ENCODE measurements around the gene AOAH. TPM values are rescaled to one million over a fixed set of nuclear protein-coding genes. Genes with fewer than 3 reads are reported as not detected.

AOAH gene
- total RNA-seq, 1 experiment from 2014 or later: 0.39 TPM

DNA sequence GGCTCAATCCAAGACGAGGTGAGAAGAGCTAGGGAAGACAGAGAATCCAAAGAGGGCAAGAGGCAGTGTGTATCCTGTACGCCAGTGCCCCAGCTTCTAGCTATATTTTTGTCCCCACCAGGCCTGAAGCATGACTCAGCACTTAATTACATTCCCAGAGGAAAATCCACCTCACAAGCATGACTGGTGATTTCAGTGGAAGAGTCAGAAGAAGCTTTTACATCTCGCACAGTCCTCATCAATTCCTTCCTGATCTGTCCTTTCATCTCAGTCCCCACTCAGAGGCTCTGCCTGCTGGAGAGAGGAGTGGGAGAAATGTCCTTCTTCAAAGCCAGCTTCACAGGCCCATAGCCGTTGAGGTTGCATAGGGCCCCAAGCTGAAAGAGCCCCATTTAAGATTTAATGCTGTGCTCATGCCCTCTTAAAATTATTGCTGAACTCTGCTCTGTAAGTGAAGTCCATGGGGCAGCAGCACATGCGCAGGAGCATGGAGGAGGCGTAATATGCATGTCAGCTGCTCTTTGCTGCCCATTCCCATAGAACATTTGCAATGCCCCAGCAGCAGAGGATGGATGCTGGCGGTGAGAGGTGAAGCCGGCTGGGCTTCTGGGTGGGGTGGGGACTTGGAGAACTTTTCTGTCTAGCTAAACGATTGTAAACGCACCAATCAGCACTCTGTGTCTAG is 39.0 kb upstream of the AOAH start:
- Histone ChIP-seq H3K27ac (ENCODE audit: insufficient read length, low read depth, low read length) (no peak overlapping the region), H4K20me1 (ENCODE audit: control insufficient read depth, insufficient read depth, insufficient read length) (no peaks in the 10 kb centered on the region), H3T11ph (ENCODE audit: low read length) (no peak overlapping the region), H3K27me3 (ENCODE audit: insufficient read depth, low read length) (no peaks in the 10 kb centered on the region), H2BK5ac (ENCODE audit: insufficient read length, low read length) (no peak overlapping the region), H3K4me2 (ENCODE audit: insufficient read depth, insufficient read length, low read length) (peak overlapping the region; percentile 32), H3K79me1 (ENCODE audit: insufficient read depth, low read depth, low read length, poor library complexity, severe bottlenecking) (no peaks in the 10 kb centered on the region), H4K91ac (ENCODE audit: insufficient read length, low read depth, low read length) (no peak overlapping the region), H2BK12ac (ENCODE audit: insufficient read length, low read depth, low read length) (no peak overlapping the region), H3K9me3 (ENCODE audit: control insufficient read depth, low read depth, low read length) (no peaks in the 10 kb centered on the region), H3K14ac (ENCODE audit: insufficient read depth, low read length) (no peak overlapping the region), H3K4ac (ENCODE audit: low read depth, low read length) (no peak overlapping the region), H2AK5ac (ENCODE audit: insufficient read length, low read length) (no peak overlapping the region), H3K18ac (ENCODE audit: insufficient read length, low read depth, low read length) (peak overlapping the region; percentile 21), H2BK15ac (ENCODE audit: low read depth, low read length) (no peak overlapping the region), H3K23me2 (ENCODE audit: insufficient read length, low read depth, low read length, poor library complexity, severe bottlenecking) (no peaks in the 10 kb centered on the region), H3K56ac (ENCODE audit: insufficient read length, low read depth, low read length) (no peak overlapping the region), H2AFZ (ENCODE audit: low read length) (no peak overlapping the region), H3K79me2 (ENCODE audit: insufficient read depth, low read length) (no peaks in the 10 kb centered on the region), H3K9ac (ENCODE audit: extremely low read depth, insufficient read length, low read length) (no peak overlapping the region), H3K4me1 (ENCODE audit: insufficient read depth, low read length) (peaks cover 6% of the 10 kb centered on the region; the same call in 1 of the 2 replicates), H2BK20ac (ENCODE audit: low read depth, low read length, poor library complexity, severe bottlenecking) (no peak overlapping the region), H2BK120ac (ENCODE audit: low read depth, low read length, poor library complexity, severe bottlenecking) (no peak overlapping the region), H4K8ac (replicated peaks; ENCODE audit: insufficient read length, low read depth, low read length) (no peak overlapping the region), H4K5ac (ENCODE audit: insufficient read length, low read depth, low read length) (no peak overlapping the region), H3K23ac (ENCODE audit: insufficient read length, low read depth, low read length) (no peak overlapping the region)
- peaks cover 35 to 39% of the 10 kb centered on the region in 2 experiments for H3K4me1 Mint-ChIP-seq
- H3K27me3 Mint-ChIP-seq (ENCODE audit: low read depth): no peaks in the 10 kb centered on the region
- no peak overlapping the region for H3K4me3 Mint-ChIP-seq
- WGBS (ENCODE audit: extremely low coverage, insufficient read length, low lambda C conversion rate): no CpG with 5 or more reads among the region's 10 CpGs
- H3K9me3 Mint-ChIP-seq: no peaks in the 10 kb centered on the region; a peak in 1 of 5 replicates
- DNase-seq: no peak
- H3K36me3 Mint-ChIP-seq (ENCODE audit: insufficient read depth in 1 of 3, low read depth in 3 of 3): peaks cover 2 to 8% (median 4%) of the 10 kb centered on the region in 3 experiments; a peak in 3 of 7 replicates
- TF ChIP-seq, protein P1, sequence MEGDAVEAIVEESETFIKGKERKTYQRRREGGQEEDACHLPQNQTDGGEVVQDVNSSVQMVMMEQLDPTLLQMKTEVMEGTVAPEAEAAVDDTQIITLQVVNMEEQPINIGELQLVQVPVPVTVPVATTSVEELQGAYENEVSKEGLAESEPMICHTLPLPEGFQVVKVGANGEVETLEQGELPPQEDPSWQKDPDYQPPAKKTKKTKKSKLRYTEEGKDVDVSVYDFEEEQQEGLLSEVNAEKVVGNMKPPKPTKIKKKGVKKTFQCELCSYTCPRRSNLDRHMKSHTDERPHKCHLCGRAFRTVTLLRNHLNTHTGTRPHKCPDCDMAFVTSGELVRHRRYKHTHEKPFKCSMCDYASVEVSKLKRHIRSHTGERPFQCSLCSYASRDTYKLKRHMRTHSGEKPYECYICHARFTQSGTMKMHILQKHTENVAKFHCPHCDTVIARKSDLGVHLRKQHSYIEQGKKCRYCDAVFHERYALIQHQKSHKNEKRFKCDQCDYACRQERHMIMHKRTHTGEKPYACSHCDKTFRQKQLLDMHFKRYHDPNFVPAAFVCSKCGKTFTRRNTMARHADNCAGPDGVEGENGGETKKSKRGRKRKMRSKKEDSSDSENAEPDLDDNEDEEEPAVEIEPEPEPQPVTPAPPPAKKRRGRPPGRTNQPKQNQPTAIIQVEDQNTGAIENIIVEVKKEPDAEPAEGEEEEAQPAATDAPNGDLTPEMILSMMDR (conservative IDR thresholded peaks at IDR 0.05): no peak
- peak overlapping the region; percentile 54 to 91 (median 87) for H3K27ac Mint-ChIP-seq

Measured in H9 (cell line).